ENCODE results near the gene KCNK7.
A peak's percentile ranks its signal among the peaks of the same experiment; 100 is the strongest.

The KCNK7 gene

DNA sequence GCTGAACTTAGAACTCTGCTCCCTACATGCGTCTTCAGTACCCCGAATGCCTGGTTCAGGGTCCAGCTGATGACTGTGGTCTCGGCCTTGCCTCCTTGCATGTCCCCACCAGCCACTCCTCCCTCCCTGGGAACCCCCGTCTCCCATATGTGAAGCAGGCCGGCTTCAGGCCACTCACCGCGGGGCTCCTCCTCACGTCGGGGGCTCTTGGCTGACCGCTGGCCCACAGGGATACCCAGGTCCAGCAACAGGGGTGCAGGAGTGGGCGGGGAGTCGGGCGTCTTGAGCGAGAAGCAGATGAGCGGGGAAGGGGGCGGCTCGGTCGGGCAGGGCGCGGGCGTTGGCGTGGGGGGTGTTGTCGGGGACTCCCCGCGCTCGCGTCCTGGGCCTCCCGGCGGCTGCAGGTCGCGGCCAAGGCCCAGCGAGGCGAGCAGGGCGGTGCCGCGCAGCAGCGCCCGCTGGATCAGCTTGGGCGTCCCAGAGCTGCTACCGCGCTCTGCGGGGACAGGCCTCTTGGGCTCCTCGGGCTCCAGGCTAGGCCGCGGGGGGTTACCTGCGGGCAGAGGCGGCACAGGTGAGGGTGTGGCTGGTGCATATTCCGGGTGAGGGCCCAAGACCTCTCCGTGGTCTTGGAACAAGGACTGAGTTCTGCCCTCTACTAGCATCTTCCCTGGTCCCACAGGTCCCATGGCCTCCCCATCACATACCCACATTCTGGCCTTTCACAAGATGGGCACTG lies 3.8 kb upstream of the KCNK7 start:
- Histone ChIP-seq H4K20me1 (peaks cover 6 to 93% (median 32%) of the 10 kb centered on the region in 11 experiments; a peak in 17 of 22 replicates), H3K4me1 (peaks cover 14 to 53% (median 35%) of the 10 kb centered on the region in 10 experiments), H3K9ac (no peak overlapping the region), H3K4me2 (no peak overlapping the region), H3K27me3 (no peaks in the 10 kb centered on the region), H3K36me3 (peaks cover 58 to 77% (median 67%) of the 10 kb centered on the region in 11 experiments), H3K4me3 (no peak overlapping the region), H3K9me3 (replicated peaks in 1 of 11) (no peaks in the 10 kb centered on the region), H3K27ac (no peak overlapping the region)
- no peak for TF ChIP-seq Cebpa-rat (IDR thresholded peaks at IDR 0.05)

DNA sequence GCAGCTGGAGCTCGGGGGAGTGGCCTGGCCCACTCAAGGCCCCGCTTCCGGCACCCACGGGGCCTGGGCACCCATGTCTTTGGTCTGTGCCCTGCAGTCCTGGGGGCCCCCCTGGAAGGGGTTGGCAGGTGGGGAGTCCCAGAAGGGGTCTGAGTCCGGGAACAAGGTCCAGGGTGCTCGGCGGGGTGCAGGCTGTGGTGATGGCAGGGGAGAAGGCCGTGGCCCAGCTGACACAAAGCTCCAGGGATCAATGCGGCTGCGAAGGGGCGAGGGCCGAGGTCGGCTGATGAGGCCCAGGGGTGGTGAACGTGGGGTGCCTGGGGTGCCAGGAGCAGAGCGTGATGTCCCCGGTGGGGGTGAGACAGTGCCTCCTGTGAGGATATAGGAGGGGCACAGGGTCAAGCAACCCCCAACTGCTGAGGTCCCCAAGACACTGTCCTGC lies 2.7 kb upstream of the KCNK7 start:
- Histone ChIP-seq H4K20me1 (peaks cover 14 to 93% (median 35%) of the 10 kb centered on the region in 11 experiments; a peak in 18 of 22 replicates), H3K36me3 (peaks cover 51 to 71% (median 61%) of the 10 kb centered on the region in 11 experiments), H3K4me3 (no peak overlapping the region), H3K4me1 (peaks cover 25 to 48% (median 40%) of the 10 kb centered on the region in 10 experiments), H3K27ac (no peak overlapping the region; a peak in 1 of 22 replicates), H3K9ac (0 out of 22 replicates have a peak overlapping the region, but pooled peaks of 1 of the 11 experiments have one; percentile 2), H3K4me2 (peak overlapping the region in 1 of 11 experiments; percentile 42; a peak in 1 of 22 replicates), H3K9me3 (replicated peaks in 1 of 11) (no peaks in the 10 kb centered on the region), H3K27me3 (no peaks in the 10 kb centered on the region)
- no peak for TF ChIP-seq Cebpa-rat (IDR thresholded peaks at IDR 0.05)

DNA sequence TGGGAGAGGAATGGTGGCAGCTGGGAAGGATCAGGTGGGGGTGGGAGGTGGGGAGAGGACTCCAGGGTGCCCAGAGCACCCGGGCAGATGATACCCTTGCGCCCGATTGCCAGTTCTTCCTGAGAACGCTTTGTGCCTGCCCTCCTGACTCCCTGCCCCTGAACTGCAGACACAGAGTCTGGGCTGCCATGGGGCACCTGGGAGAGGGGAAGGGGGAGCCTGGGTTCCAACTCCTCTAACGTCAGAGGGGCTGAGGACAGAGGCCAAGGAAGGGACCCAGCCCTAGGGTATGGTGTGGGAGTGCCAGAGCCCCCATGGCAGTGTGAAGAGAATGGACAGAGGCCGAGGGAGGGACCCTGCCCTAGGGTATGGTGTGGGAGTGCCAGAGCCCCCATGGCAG lies 920 bp upstream of the KCNK7 start:
- Histone ChIP-seq H3K4me3 (no peak overlapping the region), H3K9ac (no peak overlapping the region), H3K27ac (peak overlapping the region in 5 of 11 experiments; percentile 28 to 50 (median 40); a peak in 6 of 22 replicates), H3K4me2 (peak overlapping the region in 5 of 11 experiments; percentile 13 to 42 (median 33); a peak in 6 of 22 replicates), H3K27me3 (no peaks in the 10 kb centered on the region), H3K36me3 (peaks cover 55 to 70% (median 61%) of the 10 kb centered on the region in 11 experiments), H3K4me1 (peaks cover 16 to 49% (median 38%) of the 10 kb centered on the region in 10 experiments), H3K9me3 (replicated peaks in 1 of 11) (no peaks in the 10 kb centered on the region), H4K20me1 (peaks cover 15 to 93% (median 40%) of the 10 kb centered on the region in 11 experiments; a peak in 17 of 22 replicates)
- TF ChIP-seq Cebpa-rat (IDR thresholded peaks at IDR 0.05), result no peak

DNA sequence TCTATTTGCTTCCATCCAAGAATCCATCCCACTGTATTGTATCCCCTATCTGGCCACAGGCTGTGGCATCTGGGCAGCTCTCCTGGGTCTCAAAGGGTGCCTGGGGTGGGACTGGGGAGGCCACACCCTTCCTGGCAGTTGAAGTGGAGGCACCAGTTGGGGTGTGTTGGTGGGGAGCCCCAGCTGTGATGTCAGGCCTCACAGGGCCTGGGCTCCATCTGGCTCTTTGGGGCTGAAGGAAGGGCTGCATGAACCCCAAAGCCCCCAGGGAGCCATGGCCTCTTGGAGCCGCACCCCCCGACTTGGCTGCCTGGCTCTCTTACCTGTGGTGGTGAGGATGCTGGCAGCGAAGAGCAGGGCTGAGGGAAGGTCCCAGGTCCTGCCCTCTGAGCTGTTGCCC lies 469 bp downstream of the KCNK7 start:
- Histone ChIP-seq H3K4me2 (peak overlapping the region; percentile 36 to 71 (median 55)), H3K4me1 (peaks cover 17 to 52% (median 40%) of the 10 kb centered on the region in 10 experiments)
- no peak for TF ChIP-seq Cebpa-rat (IDR thresholded peaks at IDR 0.05)

GRCh38 chr11:65593518-65594414 lies 1.8 kb downstream of the KCNK7 start:
- Histone ChIP-seq H3K4me2 (peak overlapping the region in 4 of 11 experiments; percentile 9 to 51 (median 39); a peak in 7 of 22 replicates), H3K4me1 (peaks cover 31 to 65% (median 53%) of the 10 kb centered on the region in 10 experiments), H4K20me1 (peaks cover 20 to 93% (median 33%) of the 10 kb centered on the region in 11 experiments; a peak in 19 of 22 replicates), H3K27me3 (no peaks in the 10 kb centered on the region), H3K9me3 (replicated peaks in 1 of 11) (no peaks in the 10 kb centered on the region), H3K4me3 (no peak overlapping the region), H3K36me3 (peaks cover 52 to 64% (median 58%) of the 10 kb centered on the region in 11 experiments), H3K9ac (peak overlapping the region in 5 of 11 experiments; percentile 2 to 34 (median 25); a peak in 3 of 22 replicates), H3K27ac (peak overlapping the region in 1 of 11 experiments; percentile 4; a peak in 1 of 22 replicates)
- TF ChIP-seq Cebpa-rat (IDR thresholded peaks at IDR 0.05), result no peak

More for the DNA sequence above, 469 bp downstream of the KCNK7 start:
- Histone ChIP-seq H3K36me3 (peaks cover 56 to 70% (median 62%) of the 10 kb centered on the region in 11 experiments), H3K4me3 (no peak overlapping the region; a peak in 1 of 20 replicates), H3K9me3 (replicated peaks in 1 of 11) (no peaks in the 10 kb centered on the region), H4K20me1 (peaks cover 15 to 92% (median 35%) of the 10 kb centered on the region in 11 experiments; a peak in 18 of 22 replicates), H3K27ac (peak overlapping the region in 8 of 11 experiments; percentile 2 to 54 (median 42); a peak in 17 of 22 replicates), H3K9ac (peak overlapping the region; percentile 8 to 66 (median 46); a peak in 13 of 22 replicates), H3K27me3 (no peaks in the 10 kb centered on the region)

- Histone ChIP-seq H3K9ac (peak overlapping the region in 1 of 11 experiments; percentile 34; a peak in 1 of 22 replicates), H3K4me1 (peaks cover 38 to 68% (median 59%) of the 10 kb centered on the region in 10 experiments), H4K20me1 (peaks cover 13 to 91% (median 36%) of the 10 kb centered on the region in 11 experiments; a peak in 19 of 22 replicates), H3K4me3 (no peak overlapping the region), H3K36me3 (peaks cover 44 to 56% (median 50%) of the 10 kb centered on the region in 11 experiments), H3K9me3 (replicated peaks in 1 of 11) (no peaks in the 10 kb centered on the region), H3K4me2 (peak overlapping the region in 3 of 11 experiments; percentile 31 to 51 (median 47); a peak in 4 of 22 replicates), H3K27ac (no peak overlapping the region), H3K27me3 (no peaks in the 10 kb centered on the region)
- TF ChIP-seq Cebpa-rat (IDR thresholded peaks at IDR 0.05), result no peak
Observed at GRCh38 chr11:65592858-65593517, 2.6 kb downstream of the KCNK7 start.

DNA sequence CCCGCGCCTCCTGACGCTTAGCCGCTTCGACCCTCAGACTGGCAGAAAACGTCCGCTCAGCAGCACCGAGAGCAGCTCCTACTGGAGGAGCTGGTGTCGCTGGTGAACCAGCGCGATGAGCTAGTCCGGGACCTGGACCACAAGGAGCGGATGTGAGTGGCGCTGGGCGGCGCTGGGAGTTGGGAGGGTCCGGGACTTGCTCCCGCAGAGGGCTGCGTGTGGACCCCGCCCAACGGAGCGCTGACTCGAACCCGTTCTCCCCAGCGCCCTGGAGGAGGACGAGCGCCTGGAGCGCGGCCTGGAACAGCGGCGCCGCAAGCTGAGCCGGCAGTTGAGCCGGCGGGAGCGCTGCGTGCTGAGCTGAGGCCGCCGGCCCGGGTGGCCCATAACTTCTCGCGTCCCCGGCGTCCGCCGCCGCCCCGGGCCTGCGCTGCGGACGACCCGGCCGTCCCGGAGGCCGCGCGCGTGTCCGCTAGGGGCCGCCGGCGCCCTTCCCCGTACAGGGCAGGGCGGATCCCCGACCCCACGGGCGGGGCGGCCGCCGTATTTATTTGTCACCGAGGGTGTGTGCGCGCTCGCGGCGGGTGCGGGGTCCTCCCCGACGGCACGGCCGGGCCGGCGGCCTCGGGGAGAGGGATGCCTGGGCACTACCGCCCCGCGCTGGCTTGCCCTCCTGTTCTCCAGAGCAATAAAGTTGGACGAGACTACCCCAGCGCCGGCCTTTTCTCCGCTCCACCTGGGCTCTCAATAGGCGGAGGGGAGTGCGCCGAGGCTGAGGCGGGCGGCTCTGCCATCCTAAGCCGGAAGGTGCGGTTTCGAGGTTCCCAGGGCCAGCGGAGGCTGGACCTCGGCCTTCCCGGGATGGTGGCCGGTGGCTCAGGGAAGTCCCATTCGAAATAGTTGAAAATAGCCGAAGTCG lies 3.4 kb downstream of the KCNK7 start:
- Histone ChIP-seq H3K9ac (no peak overlapping the region), H3K36me3 (peaks cover 38 to 50% (median 44%) of the 10 kb centered on the region in 11 experiments), H3K27ac (no peak overlapping the region), H3K4me2 (no peak overlapping the region; a peak in 1 of 22 replicates), H4K20me1 (peaks cover 7 to 84% (median 33%) of the 10 kb centered on the region in 11 experiments; a peak in 18 of 22 replicates), H3K4me3 (no peak overlapping the region), H3K27me3 (no peaks in the 10 kb centered on the region), H3K9me3 (replicated peaks in 1 of 11) (no peaks in the 10 kb centered on the region), H3K4me1 (peaks cover 46 to 69% (median 61%) of the 10 kb centered on the region in 10 experiments)
- no peak for TF ChIP-seq Cebpa-rat (IDR thresholded peaks at IDR 0.05)
